SK-N-SH (cell line): ENCODE results near the gene BCAS3. TPM values are rescaled to one million over a fixed set of nuclear protein-coding genes. Genes with fewer than 3 reads are reported as not detected.

Source experiments
- CTCF ChIA-PET: fragments of 300-600, 350-600 bp; formaldehyde crosslinking; extraction: SDS; loops from one replicate; lab custom pipeline; 2021; lab: Yijun Ruan, JAX
- POLR2A ChIA-PET: fragments of 350-600 bp; sonication (Branson Sonifier 250); formaldehyde crosslinking; extraction: SDS; loops from one replicate; lab custom pipeline; 2020; ENCODE audit warnings: antibody characterized with exemption, inconsistent platforms; lab: Yijun Ruan, JAX
- DNase-seq: peaks from one replicate; pipeline ENCODE4 v3.0.0; 2012
- H2AFZ ChIP-seq: fragments of 200-600 bp; sonication (generic); 2 replicates; pipeline ENCODE4 v1.8.1; 2016; ENCODE audit warnings: antibody characterized with exemption, mild to moderate bottlenecking, low read depth
- H3F3A ChIP-seq: fragments of 200-600 bp; sonication (generic); replicated peaks from 2 replicates; pipeline ENCODE3; 2016; ENCODE audit warnings: antibody characterized with exemption, mild to moderate bottlenecking; ENCODE audit not compliant: insufficient read depth
- H3K27ac ChIP-seq, 2 experiments: fragments of 200-500 bp in 1 of 2; fragments of 200-600 bp in 1 of 2; sonication (Bioruptor generic) in 1 of 2; sonication (generic), shearing (Covaris generic) in 1 of 2; 2 replicates each; pipeline versions ENCODE4 v1.5.1 to v1.6.1; 2014 to 2016; ENCODE audit warnings: low read depth in 2 of 2, inconsistent platforms in 1 of 2, low read length in 1 of 2, mild to moderate bottlenecking in 1 of 2, mixed read lengths in 1 of 2
- H3K27me3 ChIP-seq: fragments of 200-600 bp; sonication (generic), shearing (Covaris generic); 2 replicates; pipeline ENCODE4 v1.6.1; 2016; ENCODE audit warnings: mixed run types; ENCODE audit not compliant: insufficient read depth
- H3K36me3 ChIP-seq, 2 experiments: fragments of 200-500 bp in 1 of 2; fragments of 200-600 bp in 1 of 2; sonication (Bioruptor generic) in 1 of 2; sonication (generic) in 1 of 2; replicated peaks in 1 of 2; 2 replicates each; pipeline versions ENCODE3 to v1.5.1; 2014 to 2016; ENCODE audit warnings: low read length in 1 of 2, mild to moderate bottlenecking in 1 of 2; ENCODE audit not compliant: insufficient read depth in 2 of 2, control insufficient read depth in 1 of 2
- H3K4me1 ChIP-seq, 2 experiments: fragments of 200-500 bp in 1 of 2; fragments of 200-600 bp in 1 of 2; sonication (Bioruptor generic) in 1 of 2; sonication (generic), shearing (Covaris generic) in 1 of 2; 2 replicates each; pipeline versions ENCODE4 v1.5.1 to v1.6.1; 2014 to 2016; ENCODE audit warnings: low read depth in 1 of 2, low read length in 1 of 2, mixed run types in 1 of 2; ENCODE audit not compliant: insufficient read depth in 2 of 2, control insufficient read depth in 1 of 2
- H3K4me2 ChIP-seq: fragments of 200-600 bp; sonication (generic), shearing (Covaris generic); 2 replicates; pipeline ENCODE4 v1.6.1; 2017; ENCODE audit warnings: mixed run types
- H3K4me3 ChIP-seq, 2 experiments: fragments of 200-500 bp in 1 of 2; fragments of 200-600 bp in 1 of 2; sonication (Bioruptor generic) in 1 of 2; sonication (generic), shearing (Covaris generic) in 1 of 2; 2 replicates each; pipeline versions ENCODE4 v1.5.1 to v1.8.1; 2014 to 2016; ENCODE audit warnings: low read depth in 2 of 2, inconsistent platforms in 1 of 2, low read length in 1 of 2, mild to moderate bottlenecking in 1 of 2, mixed read lengths in 1 of 2, moderate library complexity in 1 of 2
- H3K79me2 ChIP-seq: fragments of 200-600 bp; sonication (generic); 2 replicates; pipeline ENCODE4 v1.8.1; 2017; ENCODE audit warnings: mild to moderate bottlenecking; ENCODE audit not compliant: insufficient read depth
- H3K9ac ChIP-seq: fragments of 200-600 bp; sonication (generic); 2 replicates; pipeline ENCODE4 v1.6.1; 2017; ENCODE audit warnings: mixed run types
- H3K9me2 ChIP-seq: fragments of 200-600 bp; sonication (generic); 2 replicates; pipeline ENCODE4 v1.6.1; 2017; ENCODE audit warnings: mixed run types
- H3K9me3 ChIP-seq: fragments of 200-600 bp; sonication (generic); 2 replicates; pipeline ENCODE4 v1.6.1; 2017; ENCODE audit warnings: mixed run types, mild to moderate bottlenecking, moderate library complexity
- H4K20me1 ChIP-seq: fragments of 200-600 bp; sonication (generic); 2 replicates; pipeline ENCODE4 v1.6.1; 2017; ENCODE audit warnings: mild to moderate bottlenecking, mixed run types; ENCODE audit not compliant: insufficient read depth
- CHD2 ChIP-seq: fragments of 150-350 bp; IDR thresholded peaks from 2 replicates; pipeline ENCODE4 v1.6.1; 2018; ENCODE audit warnings: low read length; ENCODE audit not compliant: partially characterized antibody
- ELF1 ChIP-seq: IDR thresholded peaks from 2 replicates; pipeline ENCODE4 v1.4.0; 2012
- EZH2phosphoT487 ChIP-seq: fragments of 200-600 bp; sonication (generic); IDR thresholded peaks from 2 replicates; pipeline ENCODE4 v1.6.1; 2017; ENCODE audit warnings: low read depth, mixed run types, mild to moderate bottlenecking, antibody characterized with exemption, moderate library complexity, borderline replicate concordance
- FOXM1 ChIP-seq: IDR thresholded peaks from 2 replicates; pipeline ENCODE4 v1.4.0; 2012; ENCODE audit warnings: low read depth, mild to moderate bottlenecking
- GATA2 ChIP-seq: sonication (generic); formaldehyde crosslinking; IDR thresholded peaks from 2 replicates; pipeline ENCODE4 v1.5.0; 2020; ENCODE audit warnings: mild to moderate bottlenecking, missing genetic modification reagents
- IRF3 ChIP-seq: fragments of 150-350 bp; IDR thresholded peaks from 2 replicates; pipeline ENCODE4 v1.6.1; 2016; ENCODE audit warnings: mild to moderate bottlenecking, low read depth, low read length
- MEF2A ChIP-seq: IDR thresholded peaks from 2 replicates; pipeline ENCODE4 v1.4.0; 2012; ENCODE audit warnings: low read depth, borderline replicate concordance
- PBX3 ChIP-seq: IDR thresholded peaks from 2 replicates; pipeline ENCODE4; 2012
- POLR2AphosphoS5 ChIP-seq: IDR thresholded peaks from 2 replicates; pipeline ENCODE4 v1.6.1; 2012; ENCODE audit warnings: low read depth, low read length
- REST ChIP-seq: IDR thresholded peaks from 2 replicates; pipeline ENCODE4 v1.6.1; 2012; ENCODE audit warnings: mild to moderate bottlenecking, low read depth, low read length, moderate library complexity
- RXRA ChIP-seq: IDR thresholded peaks from 2 replicates; pipeline ENCODE4 v1.4.0; 2012; ENCODE audit warnings: low read depth, mild to moderate bottlenecking, borderline replicate concordance
- SIN3A ChIP-seq: IDR thresholded peaks from 2 replicates; pipeline ENCODE4 v1.6.1; 2012; ENCODE audit warnings: low read depth, mild to moderate bottlenecking, low read length, moderate library complexity, borderline replicate concordance
- TAF1 ChIP-seq: IDR thresholded peaks from 2 replicates; pipeline ENCODE4 v1.6.1; 2012; ENCODE audit warnings: low read depth, mild to moderate bottlenecking, low read length, moderate library complexity, borderline replicate concordance
- USF1 ChIP-seq: IDR thresholded peaks from 2 replicates; pipeline ENCODE4 v1.4.0; 2012; ENCODE audit warnings: low read depth, borderline replicate concordance
- USF2 ChIP-seq: fragments of 150-350 bp; IDR thresholded peaks from 2 replicates; pipeline ENCODE4 v1.6.1; 2017; ENCODE audit warnings: antibody characterized with exemption, low read length, low read depth, borderline replicate concordance
- ZBTB33 ChIP-seq: IDR thresholded peaks from 2 replicates; pipeline ENCODE4 v1.4.0; 2012; ENCODE audit warnings: low read depth, borderline replicate concordance
- WGBS: methylation state at CpG from one replicate; pipeline ENCODE4 v1.1.6; 2017; ENCODE audit warnings: low lambda C conversion rate; 5-methylcytosine and 5-hydroxymethylcytosine counted together
- polyA plus RNA-seq, 3 experiments: library from polyadenylated mRNA; depleted of rRNA; stranded (reverse); fragments of >200 nt; gene quantifications; 2 replicates each; pipeline ENCODE4 v1.2.3, GENCODE V29; 2012

Gene BCAS3
- polyA plus RNA-seq, 1 of the 3 experiments (the other 2 are of a cell fraction), result 5.9 TPM

GRCh38 chr17:60704170-60704569, 26.5 kb downstream of the BCAS3 start:
- Histone ChIP-seq H3K79me2 (no peaks in the 10 kb centered on the region), H3K4me2 (no peak overlapping the region), H3K4me3 (no peak overlapping the region), H4K20me1 (no peaks in the 10 kb centered on the region), H3K9ac (no peak overlapping the region), H3K4me1 (no peaks in the 10 kb centered on the region), H3F3A (no peaks in the 10 kb centered on the region), H3K27ac (no peak overlapping the region), H2AFZ (no peak overlapping the region), H3K27me3 (no peaks in the 10 kb centered on the region), H3K9me2 (no peaks in the 10 kb centered on the region), H3K9me3 (no peaks in the 10 kb centered on the region), H3K36me3 (no peaks in the 10 kb centered on the region)
- CTCF ChIA-PET, result interaction anchor here (6.0 kb wide), 1 partner anchor 16 kb away, joined by 35 read pairs; no protein-coding TSS in a partner anchor
- no peak for DNase-seq
- 87% methylated on average over 3 of the region's 3 CpGs for WGBS
- POLR2A ChIA-PET, result no interaction called here
- no peak for TF ChIP-seq USF2
- no peak for TF ChIP-seq IRF3
- no peak for TF ChIP-seq FOXM1
- TF ChIP-seq TAF1, result no peak
- no peak for TF ChIP-seq MEF2A
- no peak for TF ChIP-seq REST

- POLR2A ChIA-PET, result no interaction called here
- Histone ChIP-seq H3K27ac (no peak overlapping the region), H3K79me2 (no peaks in the 10 kb centered on the region), H3K4me2 (no peak overlapping the region), H3K27me3 (no peaks in the 10 kb centered on the region), H3K4me3 (no peak overlapping the region), H3K9me2 (no peaks in the 10 kb centered on the region), H3K9me3 (no peaks in the 10 kb centered on the region), H3F3A (no peaks in the 10 kb centered on the region), H3K36me3 (no peaks in the 10 kb centered on the region), H3K9ac (no peak overlapping the region), H2AFZ (no peak overlapping the region), H4K20me1 (no peaks in the 10 kb centered on the region), H3K4me1 (no peaks in the 10 kb centered on the region)
- CTCF ChIA-PET, result interaction anchor here (0.9 to 1.5 kb wide), 3 partner anchors 8 to 23 kb away, joined by 3 to 5 read pairs (median 4); no protein-coding TSS in a partner anchor
- 67% methylated on average over 2 of the region's 2 CpGs for WGBS
- DNase-seq, result no peak
- no peak for TF ChIP-seq RXRA
- TF ChIP-seq ELF1, result no peak
- TF ChIP-seq USF2, result no peak
- TF ChIP-seq ZBTB33, result no peak
- TF ChIP-seq CHD2, result no peak
- no peak for TF ChIP-seq EZH2phosphoT487
- TF ChIP-seq PBX3, result no peak
- TF ChIP-seq POLR2AphosphoS5, result no peak
- TF ChIP-seq SIN3A, result no peak
- TF ChIP-seq USF1, result no peak
- TF ChIP-seq GATA2 (CRISPR knock-in tag), result no peak
These were observed 35.0 kb downstream of the BCAS3 start for GRCh38 chr17:60712675-60713074.
